NCI-H524 (cell line): Measurements from ENCODE around the gene AADACL4.

Source experiments
- DNase-seq, 2 experiments: peaks; one replicate each; lab custom pipeline; 2025; lab: John Stamatoyannopoulos, UW

Gene AADACL4

GRCh38 chr1:12643785-12644184, at the start of gene AADACL4:
Gene AADACL4 (plus strand): TSS chr1:12644085. CDS start chr1:12644547, 462 bp downstream.
- DNase-seq: no peak

DNA sequence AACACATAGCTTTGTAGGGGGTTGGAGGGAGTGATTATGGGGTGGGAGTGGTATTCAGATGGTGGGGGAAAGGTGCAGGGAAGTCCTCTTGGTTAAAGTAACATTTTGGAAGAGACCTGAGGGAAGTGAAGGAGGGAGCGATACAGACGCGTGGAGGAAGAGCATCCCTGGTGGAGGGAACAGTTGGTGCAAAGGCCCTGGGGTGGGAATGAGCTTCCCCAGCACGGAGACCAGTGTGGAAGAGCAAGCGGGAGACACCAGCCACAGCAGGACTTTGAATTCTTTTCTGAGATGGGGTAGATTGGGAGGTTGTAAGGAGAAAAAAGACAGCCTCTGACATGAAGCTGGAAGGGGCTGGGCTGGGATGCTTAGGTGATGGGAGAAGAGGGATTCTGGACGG, 49.4 kb upstream of the AADACL4 start:
- DNase-seq: no peak

- DNase-seq: peak in 1 of 2 experiments; percentile 27
These were observed 48.7 kb upstream of the AADACL4 start for GRCh38 chr1:12594966-12595756.

DNA sequence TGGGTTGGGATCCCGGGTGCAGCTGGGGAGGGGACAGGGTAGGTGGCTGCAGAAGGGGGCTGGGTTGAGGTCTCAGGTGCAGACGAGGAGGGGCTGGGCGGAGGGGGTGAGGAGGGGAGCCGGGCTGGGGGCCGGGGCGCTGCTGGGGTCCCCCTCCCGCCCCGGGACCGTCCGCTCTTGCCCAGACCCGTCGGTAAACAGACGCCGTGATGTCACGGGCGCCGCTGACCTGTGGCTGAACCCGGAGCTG, 48.2 kb upstream of the AADACL4 start:
- no peak for DNase-seq

DNA sequence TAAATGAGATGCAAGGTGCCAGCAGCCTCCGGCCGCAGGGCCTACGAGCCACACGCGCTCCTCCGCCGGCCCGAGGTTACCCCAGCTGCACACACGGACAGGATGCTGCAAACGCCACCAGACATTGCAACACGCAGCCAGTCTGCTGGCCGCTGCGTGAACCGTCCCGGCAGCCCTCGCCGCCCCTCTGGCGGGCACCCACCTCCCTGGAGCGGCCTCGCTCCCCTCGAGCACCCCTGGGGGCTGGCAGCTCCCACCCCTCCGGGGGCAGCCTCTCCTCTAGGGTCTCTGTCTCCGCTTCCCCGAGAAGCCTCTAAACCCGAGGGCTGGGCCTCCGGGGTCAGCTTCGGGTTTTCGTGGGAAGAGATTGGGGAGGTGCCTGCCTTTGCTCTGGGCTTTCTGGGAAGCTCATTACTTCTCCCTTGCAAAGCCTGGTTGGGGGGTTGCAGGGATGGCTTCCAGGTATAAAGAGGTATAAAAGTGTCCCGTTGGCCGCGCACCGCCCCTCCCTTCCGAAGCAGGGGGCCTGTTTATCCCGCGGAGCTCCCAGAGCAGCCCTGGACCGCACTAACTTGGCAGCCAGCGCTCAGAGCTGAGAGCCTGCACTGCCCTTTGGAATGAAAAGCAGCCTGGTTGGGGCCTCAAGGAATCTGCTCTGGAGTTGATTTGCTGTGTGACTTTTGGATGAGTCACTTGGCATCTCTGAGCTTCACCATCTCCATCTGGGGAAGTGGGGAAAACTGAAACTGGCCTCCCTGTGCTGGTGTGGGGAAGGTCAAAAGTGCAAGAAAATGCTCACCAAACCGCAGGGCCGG, 47.7 kb upstream of the AADACL4 start:
- DNase-seq: peak in 1 of 2 experiments; percentile 30

- no peak for DNase-seq
These were observed 46.1 kb upstream of the AADACL4 start for GRCh38 chr1:12597792-12598191.

DNA sequence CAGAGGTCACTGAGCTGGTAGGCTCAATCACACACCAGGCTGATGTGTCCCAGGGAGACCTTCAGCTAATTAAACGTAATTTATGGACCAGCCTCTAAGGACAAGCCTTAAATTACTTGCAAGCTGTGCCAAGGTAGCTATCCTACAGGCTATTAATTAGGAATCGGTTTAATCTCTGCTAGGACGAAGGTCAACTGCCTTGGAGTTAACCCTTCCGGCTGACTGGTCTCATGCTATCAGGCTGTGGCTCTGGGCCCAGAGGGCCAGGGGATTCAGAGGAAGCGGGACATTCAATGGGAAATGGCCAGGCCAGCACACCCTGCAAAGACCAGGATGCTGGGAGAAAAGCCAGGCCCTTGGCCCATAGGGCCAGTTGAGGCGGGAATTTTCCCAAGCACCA, 44.9 kb upstream of the AADACL4 start:
- DNase-seq: no peak

DNA sequence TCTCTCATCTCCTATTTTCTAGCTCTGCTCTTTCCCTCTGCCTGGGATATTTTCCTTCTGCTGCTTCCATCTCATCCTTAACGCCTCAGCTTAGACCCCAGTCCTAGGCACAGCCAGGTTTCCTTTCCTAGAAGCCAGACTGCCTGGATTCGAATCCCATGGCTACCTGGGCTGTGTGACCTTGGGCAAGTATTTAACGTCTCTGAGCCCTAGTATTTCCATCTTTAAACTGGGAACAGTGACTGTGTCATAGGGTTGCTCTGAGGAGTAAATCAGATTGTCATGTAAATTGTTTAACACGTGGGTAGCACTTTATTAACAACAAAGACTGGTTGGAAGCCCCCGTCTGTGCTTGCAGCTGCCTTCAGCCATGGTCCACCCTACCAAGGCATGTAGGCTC, 44.2 kb upstream of the AADACL4 start:
- no peak for DNase-seq

- no peak for DNase-seq
These were observed 43.5 kb upstream of the AADACL4 start for GRCh38 chr1:12600335-12600734.

GRCh38 chr1:12600880-12601633, 42.8 kb upstream of the AADACL4 start:
- peak in 1 of 2 experiments; percentile 5 for DNase-seq

DNA sequence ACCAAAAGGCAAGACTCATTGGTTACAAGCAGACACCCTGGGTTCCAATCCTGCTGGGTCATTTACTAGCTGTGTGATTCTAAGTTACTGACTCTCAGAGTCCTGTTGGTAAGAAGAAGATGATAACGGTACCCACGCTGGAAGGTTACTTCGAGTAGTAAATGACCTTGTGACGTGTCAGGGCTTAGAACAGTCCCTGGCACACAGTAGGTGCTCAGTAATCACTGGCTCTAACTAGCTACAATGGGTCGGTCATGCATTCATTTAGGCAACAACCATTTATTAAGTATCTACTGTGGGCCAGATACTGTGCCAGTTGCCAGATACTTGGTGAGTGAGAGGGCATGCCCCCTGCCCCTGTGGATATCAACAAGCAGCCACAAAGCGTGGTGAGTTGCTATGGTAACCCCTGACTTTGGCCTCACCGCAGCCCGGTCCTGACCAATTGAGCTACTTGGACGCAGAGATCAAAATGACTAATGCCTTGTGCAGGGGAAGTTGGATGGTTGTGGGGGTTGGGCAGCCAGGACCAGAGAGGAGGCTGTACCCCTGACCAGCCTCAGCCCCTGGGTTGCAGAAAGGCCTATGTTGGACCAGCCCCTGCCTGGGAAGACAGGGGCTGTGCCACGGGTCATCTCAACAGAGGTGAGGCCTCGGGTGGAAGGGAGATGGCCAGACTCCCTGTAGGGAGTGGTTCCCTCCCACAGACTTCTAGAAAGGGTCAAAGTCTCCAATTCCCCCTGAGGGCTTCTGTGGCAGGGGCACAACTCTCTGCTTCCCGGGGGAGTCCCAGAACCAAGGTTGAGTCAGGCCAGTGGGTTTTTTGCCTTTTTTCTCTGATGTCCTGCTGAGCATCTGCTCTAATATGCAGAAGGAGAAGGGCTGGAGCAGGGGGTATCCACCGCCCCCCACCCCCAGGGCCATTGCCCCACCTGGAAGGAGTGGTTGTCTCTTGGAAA, 41.9 kb upstream of the AADACL4 start:
- DNase-seq: no peak

DNA sequence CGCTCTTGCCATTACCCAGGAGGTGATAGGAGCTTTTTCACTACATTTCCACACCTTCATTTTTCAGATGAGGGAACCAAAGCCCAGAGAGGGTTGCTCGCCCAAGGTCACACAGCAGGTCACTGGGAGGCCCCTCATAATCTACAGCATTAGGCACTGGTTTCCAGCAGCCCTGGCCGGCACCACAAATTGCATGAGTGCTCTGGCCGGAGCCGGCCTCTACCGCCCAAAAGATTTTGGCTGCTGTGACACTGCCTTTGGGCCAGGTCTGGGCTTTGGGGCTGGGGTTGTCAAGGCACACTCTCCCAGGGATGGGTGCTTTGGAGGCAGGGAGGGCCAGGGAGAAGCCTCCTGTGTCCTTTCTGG, 41.2 kb upstream of the AADACL4 start:
- no peak for DNase-seq

GRCh38 chr1:12603224-12603623, 40.7 kb upstream of the AADACL4 start:
- no peak for DNase-seq

DNA sequence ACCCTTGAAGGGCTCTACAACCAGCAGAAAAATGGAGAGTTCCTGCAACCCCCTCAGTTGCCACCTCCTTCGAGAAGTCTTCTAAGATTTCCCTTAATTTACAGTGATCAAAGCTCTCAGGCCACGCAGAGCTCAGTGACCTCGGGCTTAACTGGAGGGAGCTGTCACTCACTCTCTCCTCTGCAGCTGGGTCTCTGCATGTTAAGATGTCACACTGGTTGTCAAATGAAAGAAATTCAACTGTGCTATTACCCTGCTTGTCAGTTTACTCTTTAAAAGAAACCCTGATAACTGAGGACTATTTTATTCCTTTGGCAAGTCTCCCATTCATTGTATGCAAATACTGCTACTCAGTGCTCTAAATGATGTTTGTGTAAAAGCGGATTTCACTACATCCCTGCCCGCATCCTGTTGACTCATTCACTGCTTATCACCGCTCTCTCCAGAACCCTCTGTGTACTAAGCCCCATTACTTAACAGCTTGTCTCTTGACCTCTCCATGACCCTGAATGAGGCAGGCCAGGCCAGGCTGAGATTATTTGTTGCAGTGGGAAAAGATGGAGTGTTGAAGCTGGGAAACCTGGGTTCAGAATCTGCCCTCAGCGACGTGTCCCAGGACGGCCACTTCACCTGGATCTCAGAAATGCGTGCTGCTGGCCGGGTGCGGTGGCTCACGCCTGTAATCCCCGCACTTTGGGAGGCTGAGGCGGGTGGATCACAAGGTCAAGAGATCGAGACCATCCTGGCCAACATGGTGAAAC, 39.6 kb upstream of the AADACL4 start:
- peak in 1 of 2 experiments; percentile 38 for DNase-seq

DNA sequence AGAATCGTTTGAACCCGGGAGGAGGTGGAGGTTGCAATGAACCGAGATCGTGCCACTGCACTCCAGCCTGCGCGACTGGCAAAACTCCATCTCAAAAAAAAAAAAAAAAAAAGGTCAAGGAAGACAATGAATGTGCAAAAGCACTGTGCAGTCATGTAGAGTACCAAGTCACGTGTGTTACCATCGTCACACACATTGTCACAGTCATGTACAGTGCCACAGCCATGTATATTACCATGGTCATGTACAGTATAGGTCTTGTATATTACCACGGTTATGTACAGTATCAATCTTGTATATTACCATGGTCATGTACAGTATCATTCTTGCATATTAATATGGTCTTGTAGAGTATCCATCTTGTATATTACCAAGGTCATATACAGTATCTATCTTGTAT, 38.9 kb upstream of the AADACL4 start:
- DNase-seq: no peak

DNA sequence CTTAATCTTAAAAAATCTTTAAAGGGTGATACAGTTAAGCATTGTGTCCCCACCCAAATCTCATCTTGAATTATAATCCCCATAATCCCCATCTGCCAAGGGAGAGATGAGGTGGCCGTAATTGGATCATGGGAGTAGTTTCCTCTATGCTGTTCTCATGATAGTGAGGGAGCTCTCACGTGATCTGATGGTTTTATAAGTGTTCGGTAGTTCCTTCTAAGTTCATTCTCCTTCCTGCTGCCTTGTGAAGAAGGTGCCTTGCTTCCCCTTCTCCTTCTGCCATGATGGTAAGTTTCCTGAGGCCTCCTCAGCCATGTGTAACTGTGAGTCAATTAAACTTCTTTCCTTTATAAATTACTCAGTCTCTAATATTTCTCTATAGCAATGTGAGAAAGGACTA, 36.6 kb upstream of the AADACL4 start:
- peak; percentile 52 to 54 for DNase-seq

- no peak for DNase-seq
These were observed 35.5 kb upstream of the AADACL4 start for GRCh38 chr1:12608311-12608957.

DNA sequence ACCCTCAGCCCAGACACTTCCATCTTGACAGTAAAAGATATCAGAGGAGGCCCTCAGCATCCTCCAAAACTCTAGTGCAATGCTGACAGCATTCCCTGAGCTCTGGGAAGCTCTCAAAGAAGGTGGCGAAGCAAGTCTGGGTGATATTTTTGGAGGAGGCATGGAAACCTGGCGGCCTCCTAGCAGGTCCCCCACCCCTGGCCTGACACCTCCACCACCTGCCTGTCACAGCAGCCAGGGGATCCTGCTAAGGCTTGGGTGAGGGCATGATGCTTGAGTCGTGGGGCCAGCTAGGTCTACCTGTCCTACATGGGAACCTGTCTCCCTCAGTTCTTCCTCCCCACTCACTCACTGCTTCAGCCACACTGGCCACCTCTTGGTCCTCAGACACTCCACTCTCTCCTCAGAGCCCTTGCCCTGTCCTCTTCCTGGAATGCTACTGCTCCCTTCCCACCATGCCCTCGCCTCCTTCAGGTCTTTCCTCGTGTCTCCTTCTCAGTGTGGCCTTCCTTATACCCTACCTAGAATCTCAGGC, 34.3 kb upstream of the AADACL4 start:
- no peak for DNase-seq

DNA sequence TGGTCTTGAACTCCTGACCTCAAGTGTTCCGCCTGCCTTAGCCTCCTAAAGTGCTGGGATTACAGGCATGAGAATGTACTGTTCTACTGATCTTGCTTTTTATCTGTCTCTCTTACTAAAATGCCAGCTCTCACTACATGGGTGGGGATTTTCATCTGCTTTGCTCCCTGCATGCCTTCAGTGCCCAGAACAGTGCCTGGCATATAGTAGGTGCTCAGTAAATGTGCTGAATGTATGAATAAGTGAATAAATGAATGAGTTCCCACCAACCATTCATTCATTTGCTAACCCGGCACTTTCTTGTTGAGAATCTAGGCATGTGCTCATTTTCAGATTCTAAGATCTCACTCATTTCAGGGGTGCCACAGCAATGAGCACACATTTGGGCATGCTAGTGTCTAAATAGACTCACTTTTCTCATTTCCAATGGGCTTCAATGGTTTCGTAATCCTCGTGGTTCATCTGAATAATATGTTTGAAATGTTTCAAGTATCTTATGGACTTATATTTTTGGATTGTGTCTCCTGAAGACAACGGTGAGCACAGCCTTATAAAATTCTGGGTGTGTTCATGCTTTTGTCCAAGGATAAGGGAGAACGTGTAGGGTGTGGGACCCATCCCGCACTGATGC, 33.5 kb upstream of the AADACL4 start:
- no peak for DNase-seq

DNA sequence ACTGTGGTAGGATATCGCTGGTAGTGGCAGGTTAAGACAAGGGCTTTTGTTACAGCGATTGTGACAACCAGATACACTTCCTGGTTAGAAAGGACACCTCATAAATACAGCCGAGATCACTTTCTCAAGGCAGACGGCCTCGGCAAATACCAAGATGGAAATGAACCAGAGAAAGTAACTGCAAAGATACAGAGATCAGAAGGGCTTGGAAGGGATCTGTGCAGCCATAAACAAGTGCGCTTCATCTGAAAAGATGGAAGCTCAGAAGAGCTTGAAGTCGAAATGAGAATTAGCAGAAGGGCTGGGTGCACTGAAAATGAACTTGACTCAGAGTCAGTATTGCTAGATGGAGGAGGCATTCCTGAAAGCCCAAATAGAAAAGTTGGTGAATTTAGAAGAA, 32.9 kb upstream of the AADACL4 start:
- no peak for DNase-seq
